ENCODE measurements around the gene GYPC. TPM values are rescaled to one million over a fixed set of nuclear protein-coding genes. Genes with fewer than 3 reads are reported as not detected.

The GYPC gene
- polyA plus RNA-seq, 1 donor (not counting 4 experiments of a cell fraction or from before 2014, with no cell fraction given): not detected

GRCh38 chr2:126662621-126663020, 6.7 kb downstream of the GYPC start:
- FAIRE-seq: no peak
- dilution Hi-C loops (cut with MboI; ENCODE audit: extremely low pct_ligation_motif_present, low sequenced_read_pairs): no loop called here
- no peak overlapping the region for H3K27ac ChIP-seq (ENCODE audit: control insufficient read depth, insufficient read depth, low read length)

GRCh38 chr2:126663184-126663963, 7.4 kb downstream of the GYPC start:
- H3K9ac ChIP-seq (ENCODE audit: control insufficient read depth, extremely low read depth, insufficient read depth, low read length): no peak overlapping the region
- no peak for DNase-seq (ENCODE audit: low read depth, low spot score)
- no peaks in the 10 kb centered on the region for H3K27me3 ChIP-seq (ENCODE audit: control insufficient read depth, extremely low read depth, insufficient read depth, low read length)
- H3K4me1 ChIP-seq (ENCODE audit: control insufficient read depth, extremely low read depth, insufficient read depth, low read length): no peaks in the 10 kb centered on the region
- H3K4me3 ChIP-seq (ENCODE audit: control insufficient read depth in 2 of 3, extremely low read depth in 1 of 3, insufficient read depth in 2 of 3, low read depth in 1 of 3, low read length in 3 of 3): no peak overlapping the region
- dilution Hi-C loops (cut with MboI; ENCODE audit: extremely low pct_ligation_motif_present, low sequenced_read_pairs): no loop called here
- no peak overlapping the region for H3K4me2 ChIP-seq (ENCODE audit: control insufficient read depth, extremely low read depth, insufficient read depth, low read depth, low read length)
- TF ChIP-seq EZH2 (IDR thresholded peaks at IDR 0.05; ENCODE audit: low read length) (no peak), CTCF (optimal IDR thresholded peaks at IDR 0.05 in 1 of 3, IDR thresholded peaks at IDR 0.05 in 1 of 3, conservative IDR thresholded peaks at IDR 0.05 in 1 of 3; ENCODE audit: extremely low read depth in 1 of 3, insufficient read depth in 2 of 3, low read length in 3 of 3) (no peak)
- H3K27ac ChIP-seq (ENCODE audit: control insufficient read depth, insufficient read depth, low read length): no peak overlapping the region
- no peak overlapping the region for H2AFZ ChIP-seq (ENCODE audit: control insufficient read depth, low read length)
- no peaks in the 10 kb centered on the region for H3K36me3 ChIP-seq (ENCODE audit: control insufficient read depth in 2 of 2, extremely low read depth in 1 of 2, insufficient read depth in 2 of 2, low read length in 2 of 2)
- no peaks in the 10 kb centered on the region for H3K79me2 ChIP-seq (ENCODE audit: control insufficient read depth, insufficient read depth, low read length)
- no peaks in the 10 kb centered on the region for H3K9me1 ChIP-seq (ENCODE audit: control insufficient read depth, extremely low read depth, insufficient read depth, low read length)
- peaks cover 3% of the 10 kb centered on the region for H3K9me3 ChIP-seq (ENCODE audit: control insufficient read depth, low read depth, low read length)
- no peaks in the 10 kb centered on the region for H4K20me1 ChIP-seq (ENCODE audit: control insufficient read depth, extremely low read depth, insufficient read depth, low read length)
- FAIRE-seq: no peak

More at GRCh38 chr2:126662621-126663020, 6.7 kb downstream of the GYPC start:
- H3K36me3 ChIP-seq (ENCODE audit: control insufficient read depth in 2 of 2, extremely low read depth in 1 of 2, insufficient read depth in 2 of 2, low read length in 2 of 2): no peaks in the 10 kb centered on the region
- no peaks in the 10 kb centered on the region for H3K4me1 ChIP-seq (ENCODE audit: control insufficient read depth, extremely low read depth, insufficient read depth, low read length)
- no peak for DNase-seq (ENCODE audit: low read depth, low spot score)
- no peak for TF ChIP-seq EZH2 (IDR thresholded peaks at IDR 0.05; ENCODE audit: low read length)
- TF ChIP-seq CTCF (optimal IDR thresholded peaks at IDR 0.05 in 1 of 3, IDR thresholded peaks at IDR 0.05 in 1 of 3, conservative IDR thresholded peaks at IDR 0.05 in 1 of 3; ENCODE audit: extremely low read depth in 1 of 3, insufficient read depth in 2 of 3, low read length in 3 of 3): no peak
- no peaks in the 10 kb centered on the region for H3K79me2 ChIP-seq (ENCODE audit: control insufficient read depth, insufficient read depth, low read length)
- H3K27me3 ChIP-seq (ENCODE audit: control insufficient read depth, extremely low read depth, insufficient read depth, low read length): no peaks in the 10 kb centered on the region
- H3K9ac ChIP-seq (ENCODE audit: control insufficient read depth, extremely low read depth, insufficient read depth, low read length): no peak overlapping the region
- H3K4me3 ChIP-seq (ENCODE audit: control insufficient read depth in 2 of 3, extremely low read depth in 1 of 3, insufficient read depth in 2 of 3, low read depth in 1 of 3, low read length in 3 of 3): no peak overlapping the region
- H3K9me1 ChIP-seq (ENCODE audit: control insufficient read depth, extremely low read depth, insufficient read depth, low read length): no peaks in the 10 kb centered on the region
- H3K9me3 ChIP-seq (ENCODE audit: control insufficient read depth, low read depth, low read length): peaks cover 3% of the 10 kb centered on the region
- H3K4me2 ChIP-seq (ENCODE audit: control insufficient read depth, extremely low read depth, insufficient read depth, low read depth, low read length): no peak overlapping the region
- no peak overlapping the region for H2AFZ ChIP-seq (ENCODE audit: control insufficient read depth, low read length)
- H4K20me1 ChIP-seq (ENCODE audit: control insufficient read depth, extremely low read depth, insufficient read depth, low read length): no peaks in the 10 kb centered on the region

All from keratinocyte (primary cell).